ENCODE measurements around the gene ATXN2.

ATXN2 gene

GRCh38 chr12:111546758-111547383 lies 52.2 kb downstream of the ATXN2 start:
- H3K4me3 ChIP-seq (ENCODE audit: low read depth, low read length) = no peak overlapping the region
- no peak for DNase-seq (ENCODE audit: low read depth)
- no peak for TF ChIP-seq CTCF (IDR thresholded peaks at IDR 0.05; ENCODE audit: control insufficient read depth, extremely low read depth, insufficient read depth)

GRCh38 chr12:111546171-111546570 lies 52.9 kb downstream of the ATXN2 start:
- TF ChIP-seq CTCF (IDR thresholded peaks at IDR 0.05; ENCODE audit: control insufficient read depth, extremely low read depth, insufficient read depth) = no peak
- DNase-seq (ENCODE audit: low read depth) = no peak
- no peak overlapping the region for H3K4me3 ChIP-seq (ENCODE audit: low read depth, low read length)

GRCh38 chr12:111544032-111544431 lies 55.1 kb downstream of the ATXN2 start:
- DNase-seq (ENCODE audit: low read depth) = no peak
- H3K4me3 ChIP-seq (ENCODE audit: low read depth, low read length) = no peak overlapping the region
- TF ChIP-seq CTCF (IDR thresholded peaks at IDR 0.05; ENCODE audit: control insufficient read depth, extremely low read depth, insufficient read depth) = no peak

GRCh38 chr12:111532751-111533150 lies 66.4 kb downstream of the ATXN2 start:
- H3K4me3 ChIP-seq (ENCODE audit: low read depth, low read length) = no peak overlapping the region
- TF ChIP-seq CTCF (IDR thresholded peaks at IDR 0.05; ENCODE audit: control insufficient read depth, extremely low read depth, insufficient read depth) = no peak
- DNase-seq (ENCODE audit: low read depth) = no peak

GRCh38 chr12:111529424-111530368 lies 69.4 kb downstream of the ATXN2 start:
- DNase-seq (ENCODE audit: low read depth) = no peak
- no peak overlapping the region for H3K4me3 ChIP-seq (ENCODE audit: low read depth, low read length)
- TF ChIP-seq CTCF (IDR thresholded peaks at IDR 0.05; ENCODE audit: control insufficient read depth, extremely low read depth, insufficient read depth) = peak; percentile 75

GRCh38 chr12:111523587-111524167 lies 75.4 kb downstream of the ATXN2 start:
- H3K4me3 ChIP-seq (ENCODE audit: low read depth, low read length) = no peak overlapping the region
- DNase-seq (ENCODE audit: low read depth) = no peak
- TF ChIP-seq CTCF (IDR thresholded peaks at IDR 0.05; ENCODE audit: control insufficient read depth, extremely low read depth, insufficient read depth) = no peak

Data from LNCaP clone FGC (cell line).